Cardiac fibroblast (primary cell): ENCODE data around the gene COL12A1.

Experiments used
- DNase-seq, 2 donors: peaks; one replicate each; pipeline versions ENCODE4 v3.0.0 to v3.0.0-alpha.2; 2010; ENCODE audit warnings: low read depth in 2 of 2
- H3K4me3 ChIP-seq, 2 donors: replicated peaks in 1 of 2; 1 replicate in 1 of 2; 2 replicates in 1 of 2; pipeline ENCODE4 v1.5.1; 2011; ENCODE audit warnings: low read depth in 2 of 2, low read length in 2 of 2, mild to moderate bottlenecking in 2 of 2, moderate library complexity in 1 of 2
- TF ChIP-seq, protein P1 (sequence below): IDR thresholded peaks from one replicate; pipeline ENCODE4 v1.5.1; 2011; ENCODE audit warnings: low read depth, mild to moderate bottlenecking, low read length, inconsistent platforms

The COL12A1 gene

DNA sequence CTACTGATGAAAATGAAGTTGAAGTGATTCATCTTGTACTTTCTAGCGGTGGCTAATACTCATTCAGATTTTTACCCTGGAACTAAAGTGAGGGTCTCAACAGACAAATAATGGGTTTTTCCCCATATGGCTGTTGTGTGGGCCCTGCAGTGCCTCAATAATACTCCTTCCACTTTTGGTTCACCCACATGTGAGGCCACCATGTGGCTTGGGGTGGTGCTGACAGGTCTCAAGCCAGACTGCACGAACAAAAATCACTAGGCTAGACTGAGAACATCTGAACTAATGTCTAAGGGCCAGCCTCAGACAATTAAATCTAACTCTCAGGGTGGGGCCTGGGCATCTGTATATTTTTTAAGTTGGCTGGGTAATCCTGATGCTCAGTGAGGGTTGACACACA lies 7.9 kb upstream of the COL12A1 start:
- no peak for DNase-seq
- H3K4me3 ChIP-seq, result no peak overlapping the region
- TF ChIP-seq, protein P1, sequence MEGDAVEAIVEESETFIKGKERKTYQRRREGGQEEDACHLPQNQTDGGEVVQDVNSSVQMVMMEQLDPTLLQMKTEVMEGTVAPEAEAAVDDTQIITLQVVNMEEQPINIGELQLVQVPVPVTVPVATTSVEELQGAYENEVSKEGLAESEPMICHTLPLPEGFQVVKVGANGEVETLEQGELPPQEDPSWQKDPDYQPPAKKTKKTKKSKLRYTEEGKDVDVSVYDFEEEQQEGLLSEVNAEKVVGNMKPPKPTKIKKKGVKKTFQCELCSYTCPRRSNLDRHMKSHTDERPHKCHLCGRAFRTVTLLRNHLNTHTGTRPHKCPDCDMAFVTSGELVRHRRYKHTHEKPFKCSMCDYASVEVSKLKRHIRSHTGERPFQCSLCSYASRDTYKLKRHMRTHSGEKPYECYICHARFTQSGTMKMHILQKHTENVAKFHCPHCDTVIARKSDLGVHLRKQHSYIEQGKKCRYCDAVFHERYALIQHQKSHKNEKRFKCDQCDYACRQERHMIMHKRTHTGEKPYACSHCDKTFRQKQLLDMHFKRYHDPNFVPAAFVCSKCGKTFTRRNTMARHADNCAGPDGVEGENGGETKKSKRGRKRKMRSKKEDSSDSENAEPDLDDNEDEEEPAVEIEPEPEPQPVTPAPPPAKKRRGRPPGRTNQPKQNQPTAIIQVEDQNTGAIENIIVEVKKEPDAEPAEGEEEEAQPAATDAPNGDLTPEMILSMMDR, result no peak

DNA sequence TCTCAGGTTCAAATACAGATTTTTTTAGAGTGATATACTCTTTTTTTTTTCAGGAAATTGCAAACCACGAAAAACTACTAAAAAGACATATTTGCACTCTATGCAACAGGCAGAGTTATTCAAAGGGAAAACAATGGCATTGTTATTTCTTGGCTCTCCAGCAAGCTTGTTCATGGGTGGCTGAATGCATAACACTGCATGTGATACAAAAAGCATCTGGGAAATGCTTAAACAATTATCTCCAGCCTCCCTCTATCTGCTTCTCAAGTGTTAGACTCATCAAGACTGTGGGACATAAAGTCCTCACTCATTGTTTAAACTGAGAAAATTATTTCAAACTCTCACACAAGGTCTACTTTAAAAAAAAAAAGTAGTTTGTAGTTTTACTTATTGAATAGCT lies 7.3 kb upstream of the COL12A1 start:
- TF ChIP-seq, protein P1, result no peak
- DNase-seq, result peak; percentile 54 to 69
- H3K4me3 ChIP-seq, result no peak overlapping the region

DNA sequence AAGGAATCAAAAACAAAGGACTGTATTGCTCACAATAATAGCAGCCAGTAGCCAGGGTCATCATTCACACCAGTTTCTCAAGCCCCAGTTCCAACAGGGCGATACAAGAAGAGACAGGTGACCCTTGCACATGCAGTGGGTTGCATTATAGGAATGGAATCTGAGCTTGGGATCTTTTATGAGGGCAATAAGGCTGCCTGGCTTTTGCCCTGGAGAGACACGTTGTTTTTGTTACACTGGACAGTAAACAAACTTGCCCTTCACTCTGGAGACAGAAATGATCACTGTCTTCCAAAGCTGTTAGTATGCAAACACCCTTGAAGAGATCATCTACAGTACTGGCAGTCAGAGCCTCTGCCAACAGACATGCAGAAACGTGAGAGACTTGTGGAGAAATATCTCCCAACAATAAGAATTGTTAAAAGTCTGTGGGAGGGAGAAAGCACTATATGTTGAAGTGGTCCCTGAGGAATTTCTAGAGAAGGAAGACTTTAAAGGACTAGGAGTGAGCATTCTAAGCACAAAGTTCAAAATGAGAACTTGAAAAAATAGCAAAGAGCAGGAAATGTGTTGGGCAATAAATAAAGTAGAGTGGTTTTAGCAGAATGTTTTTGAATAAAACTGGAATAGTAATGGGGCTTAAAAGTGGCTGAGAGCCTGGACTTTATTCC lies 6.2 kb upstream of the COL12A1 start:
- no peak overlapping the region for H3K4me3 ChIP-seq
- DNase-seq, result peak; percentile 12 to 39
- TF ChIP-seq, protein P1, result no peak

DNA sequence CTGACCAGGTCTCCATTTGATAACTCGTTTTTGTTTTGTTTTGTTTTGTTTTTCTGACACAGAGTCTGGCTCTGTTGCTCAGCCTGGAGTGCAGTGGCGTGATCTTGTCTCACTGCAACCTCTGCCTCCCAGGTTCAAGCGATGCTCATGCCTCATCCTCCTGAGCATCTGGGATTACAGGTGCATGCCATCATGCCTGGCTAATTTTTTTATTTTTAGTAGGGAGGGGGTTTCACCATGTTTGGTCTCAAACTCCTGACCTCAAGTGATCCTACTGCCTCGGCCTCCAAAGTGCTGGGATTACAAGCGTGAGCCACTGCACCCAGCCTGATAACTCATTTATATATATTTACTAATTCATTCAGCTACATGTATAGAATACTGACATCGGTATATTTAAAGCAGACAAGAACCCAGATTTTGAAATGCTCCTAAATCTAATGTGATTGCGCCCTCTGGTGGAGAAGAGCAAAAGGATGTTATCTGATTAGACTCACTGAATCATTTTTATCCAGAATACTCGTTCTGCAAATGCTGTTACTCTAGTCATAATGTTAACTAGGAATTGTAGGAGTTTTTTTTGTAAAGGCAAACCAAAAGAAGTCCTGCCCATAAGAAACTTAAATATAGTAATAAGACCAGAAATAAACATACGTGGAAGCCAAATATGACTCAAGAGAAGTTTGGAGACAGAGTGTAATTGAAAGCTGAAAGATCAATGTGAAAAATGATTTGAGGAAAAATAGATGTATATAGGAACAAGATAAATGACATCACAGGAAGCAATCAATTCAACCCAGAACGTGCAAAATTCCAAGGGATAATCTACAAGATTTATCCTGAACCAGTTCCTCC lies 5.3 kb upstream of the COL12A1 start:
- TF ChIP-seq, protein P1, result peak; percentile 56
- H3K4me3 ChIP-seq, result no peak overlapping the region
- DNase-seq, result peak; percentile 83 to 86

DNA sequence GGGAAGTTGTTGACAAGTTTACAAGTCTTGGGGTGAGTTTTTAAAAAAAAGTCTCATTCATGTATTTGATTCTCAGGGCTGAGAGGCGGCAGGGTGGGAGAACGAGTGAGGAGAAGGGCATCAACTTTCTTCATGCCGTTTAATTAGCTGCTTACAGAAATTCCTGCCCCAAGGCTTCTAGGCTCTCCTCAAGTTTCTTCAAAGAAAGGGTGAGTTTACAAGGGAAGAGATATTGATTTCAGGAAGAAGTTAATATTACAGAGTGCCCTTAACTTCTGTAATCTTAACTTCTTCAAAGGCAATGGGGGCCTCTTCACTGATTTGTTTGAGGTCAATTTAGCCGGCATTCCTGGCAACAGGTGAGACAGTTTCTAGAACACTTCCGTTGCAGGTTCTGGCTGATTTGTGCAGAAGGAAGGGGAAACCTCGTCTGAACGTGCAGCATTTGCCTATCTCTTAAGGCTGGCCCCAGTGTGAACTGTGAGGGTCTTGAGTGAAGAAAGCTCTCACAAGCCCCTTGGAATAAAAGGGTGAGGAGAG lies 3.4 kb upstream of the COL12A1 start:
- no peak overlapping the region for H3K4me3 ChIP-seq
- TF ChIP-seq, protein P1, result no peak
- DNase-seq, result no peak

DNA sequence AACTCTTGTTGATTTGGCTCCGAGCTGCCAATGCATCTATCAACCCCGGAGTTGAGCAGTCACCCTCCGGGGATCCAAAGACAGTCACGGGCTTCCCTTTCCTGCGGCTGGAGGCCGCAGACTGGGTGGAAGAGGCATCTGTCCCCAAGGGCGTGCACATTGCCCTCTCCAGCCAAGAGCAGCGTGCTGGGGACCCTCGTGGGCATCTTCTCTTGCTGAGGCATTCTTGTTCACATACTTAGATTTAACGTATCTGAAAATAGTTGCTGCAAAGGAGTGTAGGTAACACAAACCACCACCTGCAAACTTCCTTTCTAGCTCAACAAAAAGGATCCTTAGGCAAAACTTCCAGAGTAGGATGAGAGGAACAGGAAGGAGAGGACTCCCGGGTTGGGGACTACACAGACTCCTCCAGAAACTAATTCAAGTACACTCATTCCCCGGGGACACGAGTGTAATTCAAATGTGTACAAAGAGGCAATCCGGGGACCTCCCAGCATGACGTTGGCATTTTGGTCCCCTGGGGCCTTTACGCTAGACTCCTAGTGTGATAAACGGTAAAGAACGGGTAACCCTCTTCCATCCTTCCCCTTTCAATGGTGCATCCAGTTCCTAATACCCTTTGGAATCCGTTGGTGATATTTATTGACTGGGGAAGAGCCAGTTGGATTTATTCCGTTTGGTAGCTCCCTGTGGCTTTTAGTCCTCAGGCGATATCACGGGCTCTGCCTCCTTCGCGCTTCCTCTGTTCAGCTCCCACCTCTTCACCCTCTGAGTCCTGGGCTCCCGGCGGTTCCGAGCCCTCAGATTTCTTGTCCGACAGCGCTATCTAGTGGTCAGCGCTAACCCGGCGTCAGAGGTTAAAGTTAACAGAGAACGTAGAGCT lies 2.7 kb upstream of the COL12A1 start:
- TF ChIP-seq, protein P1, result peak; percentile 88
- H3K4me3 ChIP-seq, result peak overlapping the region in 1 of 2 donors; percentile 37
- DNase-seq, result peak; percentile 89 to 91
